Vagina (tissue), 2 donors: ENCODE data around the gene CMIP. TPM values are rescaled to one million over a fixed set of nuclear protein-coding genes. Genes with fewer than 3 reads are reported as not detected.

Experiments used
- DNase-seq, 2 donors: peaks; one replicate each; pipeline ENCODE4 v3.0.0-alpha.2; 2017; ENCODE audit errors: extremely low spot score in 2 of 2
- H3K27ac ChIP-seq: fragments of 200-600 bp; sonication (generic); one replicate; pipeline ENCODE4 v1.5.1; 2019
- H3K27me3 ChIP-seq: fragments of 200-600 bp; sonication (generic); one replicate; pipeline ENCODE4 v1.5.1; 2019
- H3K36me3 ChIP-seq, 2 donors: fragments of 200-600 bp; sonication (generic); one replicate each; pipeline ENCODE4 v1.5.1; 2017 to 2019
- H3K4me1 ChIP-seq: fragments of 200-600 bp; sonication (generic); one replicate; pipeline ENCODE4 v1.5.1; 2019
- H3K4me3 ChIP-seq, 2 donors: fragments of 200-600 bp; sonication (generic); 1 replicate in 1 of 2; 2 replicates in 1 of 2; pipeline ENCODE4 v1.5.1; 2016 to 2019
- H3K9me3 ChIP-seq: fragments of 200-600 bp; sonication (generic); one replicate; pipeline ENCODE4 v1.5.1; 2019
- CTCF ChIP-seq, 3 experiments: fragments of 450-650 bp in 2 of 3; fragments of 200-600 bp in 1 of 3; sonication (generic) in 1 of 3; IDR thresholded peaks; one replicate each; pipeline ENCODE4 v1.5.1; 2017 to 2019; ENCODE audit warnings: antibody characterized with exemption in 3 of 3, mild to moderate bottlenecking in 2 of 3, moderate library complexity in 2 of 3
- POLR2A ChIP-seq, 2 donors: fragments of 450-650 bp; IDR thresholded peaks; one replicate each; pipeline ENCODE4 v1.6.1; 2017; ENCODE audit warnings: antibody characterized with exemption in 2 of 2, mild to moderate bottlenecking in 2 of 2, moderate library complexity in 2 of 2
- POLR2AphosphoS5 ChIP-seq, 2 donors: sonication (generic); formaldehyde crosslinking; IDR thresholded peaks; one replicate each; pipeline ENCODE4 v1.9.0; 2017; ENCODE audit warnings: antibody characterized with exemption in 2 of 2, mild to moderate bottlenecking in 2 of 2, low read depth in 1 of 2; ENCODE audit not compliant: insufficient read depth in 1 of 2
- intact Hi-C: fragments of 100-400 bp; cut with DNase I; formaldehyde crosslinking; loops from one replicate; pipeline ENCODE4 v1.15.1; 2023
- total RNA-seq: library from RNA; depleted of rRNA; stranded (reverse); fragments of >200 nt; gene quantifications from one replicate; pipeline ENCODE4 v1.2.3, GENCODE V29; 2016

CMIP gene
- total RNA-seq, 1 donor from 2014 or later: 66.3 TPM

- Histone ChIP-seq H3K36me3 (peaks cover 0 to 47% of the 10 kb centered on the region in 2 donors), H3K4me3 (no peak overlapping the region), H3K4me1 (peaks cover 46% of the 10 kb centered on the region), H3K27me3 (no peaks in the 10 kb centered on the region), H3K9me3 (no peaks in the 10 kb centered on the region), H3K27ac (peak overlapping the region; percentile 74)
- no peak for DNase-seq
- TF ChIP-seq POLR2AphosphoS5 (IDR thresholded peaks at IDR 0.05; ENCODE audit: insufficient read depth in 1 of 2, low read depth in 1 of 2): no peak
- no peak for TF ChIP-seq CTCF (IDR thresholded peaks at IDR 0.05)
- TF ChIP-seq POLR2A (IDR thresholded peaks at IDR 0.05): no peak
- intact Hi-C loops: no loop called here
Observed at GRCh38 chr16:81695321-81696165, 250.9 kb downstream of the CMIP start.

GRCh38 chr16:81696166-81696960, 251.8 kb downstream of the CMIP start:
- DNase-seq: no peak
- intact Hi-C loops: no loop called here
- peak overlapping the region; percentile 74 for H3K27ac ChIP-seq
- H3K4me1 ChIP-seq: peaks cover 46% of the 10 kb centered on the region
- H3K4me3 ChIP-seq: no peak overlapping the region
- peaks cover 0 to 47% of the 10 kb centered on the region in 2 donors for H3K36me3 ChIP-seq
- TF ChIP-seq POLR2A (IDR thresholded peaks at IDR 0.05): no peak
- no peak for TF ChIP-seq POLR2AphosphoS5 (IDR thresholded peaks at IDR 0.05; ENCODE audit: insufficient read depth in 1 of 2, low read depth in 1 of 2)
- TF ChIP-seq CTCF (IDR thresholded peaks at IDR 0.05): no peak
- no peaks in the 10 kb centered on the region for H3K27me3 ChIP-seq
- H3K9me3 ChIP-seq: no peaks in the 10 kb centered on the region

- H3K9me3 ChIP-seq: no peaks in the 10 kb centered on the region
- H3K27ac ChIP-seq: peak overlapping the region; percentile 28
- DNase-seq: no peak
- TF ChIP-seq POLR2AphosphoS5 (IDR thresholded peaks at IDR 0.05; ENCODE audit: insufficient read depth in 1 of 2, low read depth in 1 of 2) (peak in 1 of 2 donors; percentile 34), POLR2A (IDR thresholded peaks at IDR 0.05) (no peak)
- no peak overlapping the region for H3K4me3 ChIP-seq
- H3K36me3 ChIP-seq: peaks cover 0 to 45% of the 10 kb centered on the region in 2 donors
- H3K27me3 ChIP-seq: no peaks in the 10 kb centered on the region
- H3K4me1 ChIP-seq: peaks cover 46% of the 10 kb centered on the region
- intact Hi-C loops: no loop called here
Observed at GRCh38 chr16:81696961-81697615, 252.5 kb downstream of the CMIP start.

DNA sequence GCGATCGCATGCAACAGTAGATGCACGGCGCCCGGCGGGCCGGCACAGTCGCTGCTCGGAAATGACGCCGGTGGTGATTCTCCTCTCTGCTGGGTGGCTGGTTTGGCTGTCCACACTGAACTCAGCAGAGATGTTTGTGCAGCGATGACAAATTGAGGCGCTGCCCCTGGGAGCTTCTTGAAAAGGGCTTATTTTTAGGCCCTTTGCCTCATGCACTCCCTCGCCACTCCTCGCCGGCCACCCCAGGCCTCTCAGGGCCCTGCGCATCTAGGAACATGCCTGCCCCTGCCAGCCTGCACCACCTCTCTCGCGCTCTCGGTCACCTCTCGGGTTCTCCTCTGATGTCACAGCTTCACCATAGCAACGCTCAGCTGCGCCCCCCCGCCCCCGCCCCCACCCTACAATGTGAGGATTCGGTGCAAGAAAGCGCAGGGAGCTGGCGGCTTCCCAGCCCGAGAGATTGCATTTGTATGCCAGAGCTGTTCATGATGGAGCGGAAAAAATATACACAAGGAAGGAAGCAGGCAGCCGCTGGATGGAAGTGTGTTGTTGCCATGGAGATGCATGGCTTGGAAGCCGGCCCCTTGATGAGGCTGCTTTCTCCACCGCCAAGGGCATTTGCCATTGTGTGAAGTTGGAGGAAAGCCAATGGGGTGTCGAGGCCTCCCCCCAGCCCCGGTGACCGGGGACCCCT, 253.2 kb downstream of the CMIP start:
- no peaks in the 10 kb centered on the region for H3K9me3 ChIP-seq
- TF ChIP-seq POLR2AphosphoS5 (IDR thresholded peaks at IDR 0.05; ENCODE audit: insufficient read depth in 1 of 2, low read depth in 1 of 2) (peak in 1 of 2 donors; percentile 7), POLR2A (IDR thresholded peaks at IDR 0.05) (no peak)
- no peak overlapping the region for H3K4me3 ChIP-seq
- H3K27ac ChIP-seq: peak overlapping the region; percentile 28
- H3K36me3 ChIP-seq: peaks cover 0 to 44% of the 10 kb centered on the region in 2 donors
- H3K4me1 ChIP-seq: peaks cover 42% of the 10 kb centered on the region
- intact Hi-C loops: no loop called here
- H3K27me3 ChIP-seq: no peaks in the 10 kb centered on the region
- no peak for DNase-seq

- Histone ChIP-seq H3K36me3 (peaks cover 0 to 39% of the 10 kb centered on the region in 2 donors), H3K4me3 (no peak overlapping the region), H3K27ac (no peak overlapping the region), H3K27me3 (no peaks in the 10 kb centered on the region), H3K9me3 (no peaks in the 10 kb centered on the region), H3K4me1 (peaks cover 36% of the 10 kb centered on the region)
- no peak for TF ChIP-seq CTCF (IDR thresholded peaks at IDR 0.05)
- TF ChIP-seq POLR2A (IDR thresholded peaks at IDR 0.05): no peak
- TF ChIP-seq POLR2AphosphoS5 (IDR thresholded peaks at IDR 0.05; ENCODE audit: insufficient read depth in 1 of 2, low read depth in 1 of 2): no peak
- DNase-seq: no peak
- intact Hi-C loops: no loop called here
Observed at GRCh38 chr16:81698310-81698641, 253.7 kb downstream of the CMIP start.
